Measurements from ENCODE around the gene CCT2.

The CCT2 gene

GRCh38 chr12:69601962-69602685 is 16.9 kb downstream of the CCT2 start:
- Histone ChIP-seq H3K4me1 (ENCODE audit: control insufficient read depth, insufficient read depth, low read length) (no peaks in the 10 kb centered on the region), H3K27ac (ENCODE audit: extremely low read depth, low read depth, low read length) (no peak overlapping the region), H3K4me3 (ENCODE audit: low read depth, low read length) (no peak overlapping the region), H3K36me3 (ENCODE audit: control insufficient read depth in 2 of 2, insufficient read depth in 1 of 2, low read length in 2 of 2) (peaks cover 58 to 65% of the 10 kb centered on the region in 2 experiments), H3K9me3 (ENCODE audit: control insufficient read depth, insufficient read depth, low read depth, low read length) (no peaks in the 10 kb centered on the region)
- no peak for TF ChIP-seq PATZ1 (tag by site-specific recombination; IDR thresholded peaks at IDR 0.05)
- TF ChIP-seq, protein P1, sequence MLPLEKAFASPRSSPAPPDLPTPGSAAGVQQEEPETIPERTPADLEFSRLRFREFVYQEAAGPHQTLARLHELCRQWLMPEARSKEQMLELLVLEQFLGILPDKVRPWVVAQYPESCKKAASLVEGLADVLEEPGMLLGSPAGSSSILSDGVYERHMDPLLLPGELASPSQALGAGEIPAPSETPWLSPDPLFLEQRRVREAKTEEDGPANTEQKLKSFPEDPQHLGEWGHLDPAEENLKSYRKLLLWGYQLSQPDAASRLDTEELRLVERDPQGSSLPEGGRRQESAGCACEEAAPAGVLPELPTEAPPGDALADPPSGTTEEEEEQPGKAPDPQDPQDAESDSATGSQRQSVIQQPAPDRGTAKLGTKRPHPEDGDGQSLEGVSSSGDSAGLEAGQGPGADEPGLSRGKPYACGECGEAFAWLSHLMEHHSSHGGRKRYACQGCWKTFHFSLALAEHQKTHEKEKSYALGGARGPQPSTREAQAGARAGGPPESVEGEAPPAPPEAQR (tag by site-specific recombination; IDR thresholded peaks at IDR 0.05), result no peak
- no peak for TF ChIP-seq ZNF433 (tag by site-specific recombination; IDR thresholded peaks at IDR 0.05; ENCODE audit: low read depth)
- no peak for TF ChIP-seq ZBTB1 (tag by site-specific recombination; IDR thresholded peaks at IDR 0.05)
- TF ChIP-seq ZNF670 (tag by site-specific recombination; IDR thresholded peaks at IDR 0.05; ENCODE audit: low read depth), result no peak
- TF ChIP-seq ZNF843 (tag by site-specific recombination; IDR thresholded peaks at IDR 0.05), result no peak
- TF ChIP-seq GFI1B (tag by site-specific recombination; IDR thresholded peaks at IDR 0.05), result no peak
- no peak for TF ChIP-seq KLF10 (tag by site-specific recombination; IDR thresholded peaks at IDR 0.05)
- TF ChIP-seq, protein P2, sequence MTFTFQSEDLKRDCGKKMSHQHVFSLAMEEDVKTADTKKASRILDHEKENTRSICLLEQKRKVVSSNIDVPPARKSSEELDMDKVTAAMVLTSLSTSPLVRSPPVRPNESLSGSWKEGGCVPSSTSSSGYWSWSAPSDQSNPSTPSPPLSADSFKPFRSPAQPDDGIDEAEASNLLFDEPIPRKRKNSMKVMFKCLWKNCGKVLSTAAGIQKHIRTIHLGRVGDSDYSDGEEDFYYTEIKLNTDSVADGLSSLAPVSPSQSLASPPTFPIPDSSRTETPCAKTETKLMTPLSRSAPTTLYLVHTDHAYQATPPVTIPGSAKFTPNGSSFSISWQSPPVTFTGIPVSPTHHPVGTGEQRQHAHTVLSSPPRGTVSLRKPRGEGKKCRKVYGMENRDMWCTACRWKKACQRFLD (tag by site-specific recombination; IDR thresholded peaks at IDR 0.05), result no peak
- ChIA-PET CTCF (interaction anchor here (0.6 to 0.7 kb wide), 2 partner anchors 38 to 1126 kb away, joined by 3 to 6 read pairs; no protein-coding TSS in a partner anchor), POLR2A (interaction anchor here (0.8 kb wide), 1 partner anchor 17 kb away, joined by 3 read pairs; the partner anchor contains the start of gene CCT2)

DNA sequence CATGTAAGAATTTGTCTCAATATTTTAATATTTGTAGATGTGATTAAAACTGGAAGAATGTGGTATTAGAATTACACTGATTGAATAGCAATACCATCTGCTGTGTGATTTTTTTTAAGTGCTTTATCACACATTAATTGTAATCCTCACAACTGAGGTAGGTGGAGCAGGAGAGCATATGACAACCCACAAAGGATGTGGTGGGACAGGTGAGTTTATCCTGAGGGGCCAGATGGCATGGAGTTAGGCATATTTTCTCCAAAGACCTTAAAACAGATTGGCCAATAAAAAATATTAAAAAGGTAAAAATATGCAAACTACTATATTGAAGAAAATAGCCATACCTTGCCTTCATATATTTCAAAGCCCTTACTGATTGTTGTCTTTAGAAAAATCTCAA is 17.7 kb downstream of the CCT2 start:
- H3K4me3 ChIP-seq (ENCODE audit: low read depth, low read length), result no peak overlapping the region
- no peaks in the 10 kb centered on the region for H3K9me3 ChIP-seq (ENCODE audit: control insufficient read depth, insufficient read depth, low read depth, low read length)
- no peak overlapping the region for H3K27ac ChIP-seq (ENCODE audit: extremely low read depth, low read depth, low read length)
- H3K4me1 ChIP-seq (ENCODE audit: control insufficient read depth, insufficient read depth, low read length), result no peaks in the 10 kb centered on the region
- peaks cover 52 to 56% of the 10 kb centered on the region in 2 experiments for H3K36me3 ChIP-seq (ENCODE audit: control insufficient read depth in 2 of 2, insufficient read depth in 1 of 2, low read length in 2 of 2)
- ChIA-PET POLR2A (no interaction called here), CTCF (no interaction called here)
- TF ChIP-seq ZBTB44 (tag by site-specific recombination; IDR thresholded peaks at IDR 0.05) (no peak), ZNF660 (tag by site-specific recombination; IDR thresholded peaks at IDR 0.05) (no peak), ZNF747 (tag by site-specific recombination; IDR thresholded peaks at IDR 0.05) (no peak), REPIN1 (tag by site-specific recombination; IDR thresholded peaks at IDR 0.05; ENCODE audit: low read depth) (no peak), ZNF19 (tag by site-specific recombination; IDR thresholded peaks at IDR 0.05; ENCODE audit: low read depth) (no peak), ZNF558 (tag by site-specific recombination; IDR thresholded peaks at IDR 0.05) (no peak), ZNF175 (tag by site-specific recombination; IDR thresholded peaks at IDR 0.05) (no peak), ZNF169 (tag by site-specific recombination; IDR thresholded peaks at IDR 0.05) (no peak), ZNF785 (tag by site-specific recombination; IDR thresholded peaks at IDR 0.05) (no peak), ZBTB20 (tag by site-specific recombination; IDR thresholded peaks at IDR 0.05) (no peak), ZNF202 (tag by site-specific recombination; IDR thresholded peaks at IDR 0.05; ENCODE audit: borderline replicate concordance) (no peak)
- TF ChIP-seq, protein P3, sequence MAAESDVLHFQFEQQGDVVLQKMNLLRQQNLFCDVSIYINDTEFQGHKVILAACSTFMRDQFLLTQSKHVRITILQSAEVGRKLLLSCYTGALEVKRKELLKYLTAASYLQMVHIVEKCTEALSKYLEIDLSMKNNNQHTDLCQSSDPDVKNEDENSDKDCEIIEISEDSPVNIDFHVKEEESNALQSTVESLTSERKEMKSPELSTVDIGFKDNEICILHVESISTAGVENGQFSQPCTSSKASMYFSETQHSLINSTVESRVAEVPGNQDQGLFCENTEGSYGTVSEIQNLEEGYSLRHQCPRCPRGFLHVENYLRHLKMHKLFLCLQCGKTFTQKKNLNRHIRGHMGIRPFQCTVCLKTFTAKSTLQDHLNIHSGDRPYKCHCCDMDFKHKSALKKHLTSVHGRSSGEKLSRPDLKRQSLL (tag by site-specific recombination; IDR thresholded peaks at IDR 0.05), result no peak
- TF ChIP-seq, protein P4, sequence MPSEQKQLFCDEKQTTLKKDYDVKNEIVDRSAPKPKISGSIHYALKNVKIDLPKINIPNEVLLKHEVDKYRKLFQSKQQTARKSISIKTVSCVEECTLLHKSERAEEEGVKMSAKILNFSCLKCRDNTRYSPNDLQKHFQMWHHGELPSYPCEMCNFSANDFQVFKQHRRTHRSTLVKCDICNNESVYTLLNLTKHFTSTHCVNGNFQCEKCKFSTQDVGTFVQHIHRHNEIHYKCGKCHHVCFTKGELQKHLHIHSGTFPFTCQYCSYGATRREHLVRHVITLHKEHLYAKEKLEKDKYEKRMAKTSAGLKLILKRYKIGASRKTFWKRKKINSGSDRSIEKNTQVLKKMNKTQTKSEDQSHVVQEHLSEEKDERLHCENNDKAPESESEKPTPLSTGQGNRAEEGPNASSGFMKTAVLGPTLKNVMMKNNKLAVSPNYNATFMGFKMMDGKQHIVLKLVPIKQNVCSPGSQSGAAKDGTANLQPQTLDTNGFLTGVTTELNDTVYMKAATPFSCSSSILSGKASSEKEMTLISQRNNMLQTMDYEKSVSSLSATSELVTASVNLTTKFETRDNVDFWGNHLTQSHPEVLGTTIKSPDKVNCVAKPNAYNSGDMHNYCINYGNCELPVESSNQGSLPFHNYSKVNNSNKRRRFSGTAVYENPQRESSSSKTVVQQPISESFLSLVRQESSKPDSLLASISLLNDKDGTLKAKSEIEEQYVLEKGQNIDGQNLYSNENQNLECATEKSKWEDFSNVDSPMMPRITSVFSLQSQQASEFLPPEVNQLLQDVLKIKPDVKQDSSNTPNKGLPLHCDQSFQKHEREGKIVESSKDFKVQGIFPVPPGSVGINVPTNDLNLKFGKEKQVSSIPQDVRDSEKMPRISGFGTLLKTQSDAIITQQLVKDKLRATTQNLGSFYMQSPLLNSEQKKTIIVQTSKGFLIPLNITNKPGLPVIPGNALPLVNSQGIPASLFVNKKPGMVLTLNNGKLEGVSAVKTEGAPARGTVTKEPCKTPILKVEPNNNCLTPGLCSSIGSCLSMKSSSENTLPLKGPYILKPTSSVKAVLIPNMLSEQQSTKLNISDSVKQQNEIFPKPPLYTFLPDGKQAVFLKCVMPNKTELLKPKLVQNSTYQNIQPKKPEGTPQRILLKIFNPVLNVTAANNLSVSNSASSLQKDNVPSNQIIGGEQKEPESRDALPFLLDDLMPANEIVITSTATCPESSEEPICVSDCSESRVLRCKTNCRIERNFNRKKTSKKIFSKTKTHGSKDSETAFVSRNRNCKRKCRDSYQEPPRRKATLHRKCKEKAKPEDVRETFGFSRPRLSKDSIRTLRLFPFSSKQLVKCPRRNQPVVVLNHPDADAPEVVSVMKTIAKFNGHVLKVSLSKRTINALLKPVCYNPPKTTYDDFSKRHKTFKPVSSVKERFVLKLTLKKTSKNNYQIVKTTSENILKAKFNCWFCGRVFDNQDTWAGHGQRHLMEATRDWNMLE (tag by site-specific recombination; conservative IDR thresholded peaks at IDR 0.05; ENCODE audit: low read depth), result no peak

All from HEK293 (cell line).